Stimulated activated CD8-positive, alpha-beta memory T cell treated with anti-CD3 and anti-CD28 coated beads, Interleukin-2, amount 100 ng/mL, for 48 hours (primary cell): ENCODE results near the gene DOCK1.

ENCODE experiments used
- DNase-seq, 2 donors: peaks; one replicate each; pipeline ENCODE4 v3.0.0-alpha.2; 2020; ENCODE audit warnings: low read depth in 2 of 2

The DOCK1 gene

DNA sequence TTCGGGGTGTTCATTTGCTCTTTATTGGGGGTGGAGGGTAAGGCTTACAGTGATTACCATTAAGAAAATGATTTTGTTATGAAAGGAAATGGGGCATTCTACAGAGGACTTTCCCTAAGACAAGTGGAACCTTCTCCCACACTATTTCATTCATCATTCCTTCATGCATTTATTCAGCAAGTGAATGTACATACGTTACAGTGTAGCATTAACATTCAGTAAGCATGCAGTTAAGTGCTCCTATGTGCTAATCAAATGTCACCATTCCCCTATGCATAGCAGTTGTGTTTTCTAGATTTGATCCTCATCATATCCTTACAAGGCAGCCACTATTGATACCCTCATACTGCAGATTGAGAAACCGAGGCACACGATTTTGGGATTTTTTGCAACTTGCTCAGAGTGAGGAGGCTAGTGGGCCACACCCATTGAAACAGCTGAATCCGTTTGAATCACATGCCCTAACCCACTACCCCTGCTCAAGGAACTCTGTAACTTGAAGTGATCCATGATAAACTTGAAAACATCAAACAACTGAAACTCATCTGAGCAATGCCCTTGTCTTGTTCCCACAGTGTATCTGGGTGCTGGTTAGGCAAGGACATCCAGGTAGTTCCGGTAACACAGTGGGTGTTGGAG lies 274.5 kb downstream of the DOCK1 start:
- DNase-seq = no peak

DNA sequence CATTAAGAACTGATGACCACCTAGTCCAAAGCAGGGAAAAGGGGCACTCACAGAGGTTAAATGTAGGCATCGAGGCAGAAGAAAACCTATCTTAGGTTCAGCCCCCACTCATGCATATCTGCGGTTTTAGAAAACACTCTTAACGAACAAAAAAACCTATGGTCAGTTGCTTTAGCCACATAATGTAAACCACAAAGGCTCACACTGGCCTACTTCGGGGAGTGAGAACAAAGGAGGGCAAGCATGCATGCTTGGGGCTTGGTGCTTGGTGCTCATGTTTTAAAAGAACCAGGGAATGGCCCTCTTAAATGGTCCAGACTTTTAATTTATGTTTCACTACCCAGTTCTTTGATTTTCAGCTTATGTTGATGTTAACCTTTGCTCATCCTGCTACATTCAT lies 276.9 kb downstream of the DOCK1 start:
- no peak for DNase-seq

DNA sequence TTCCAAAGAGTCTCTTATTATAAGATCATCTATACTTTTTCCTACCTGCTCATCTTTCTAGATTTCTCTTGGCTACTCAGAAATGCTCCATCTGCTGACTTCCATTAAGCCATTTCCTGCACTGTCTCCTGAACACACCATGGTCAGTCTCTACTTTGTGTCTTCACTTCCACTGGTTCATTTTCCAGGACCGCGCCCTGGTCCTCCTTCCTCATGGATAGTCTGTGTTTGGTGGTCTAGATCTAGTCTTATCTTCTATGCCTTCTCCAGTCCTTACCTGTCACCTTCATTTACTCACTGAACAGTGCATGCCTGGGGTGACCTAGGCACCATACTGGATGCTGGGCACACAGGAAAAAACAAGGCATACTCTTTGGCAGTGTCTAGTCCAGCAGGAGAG lies 279.4 kb downstream of the DOCK1 start:
- DNase-seq = no peak

DNA sequence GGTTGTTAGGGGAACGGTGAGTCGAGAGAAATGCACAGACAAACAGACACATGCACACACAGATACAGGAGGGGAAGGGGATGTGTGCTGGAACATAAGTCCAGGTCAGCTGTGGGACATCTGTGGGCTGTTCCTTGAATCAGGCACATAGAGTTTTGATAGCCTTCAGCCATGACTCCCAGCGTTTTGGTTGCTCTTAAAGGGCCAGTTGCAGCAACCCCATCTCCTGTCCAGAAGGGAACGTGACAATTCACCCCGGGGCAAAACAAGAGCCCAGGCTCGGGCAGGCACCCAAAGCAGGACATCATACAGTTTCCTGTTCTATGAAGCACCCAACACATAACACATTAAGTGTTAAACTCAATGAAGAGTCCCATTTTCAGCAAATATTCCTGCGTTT lies 281.6 kb downstream of the DOCK1 start:
- DNase-seq = no peak

DNA sequence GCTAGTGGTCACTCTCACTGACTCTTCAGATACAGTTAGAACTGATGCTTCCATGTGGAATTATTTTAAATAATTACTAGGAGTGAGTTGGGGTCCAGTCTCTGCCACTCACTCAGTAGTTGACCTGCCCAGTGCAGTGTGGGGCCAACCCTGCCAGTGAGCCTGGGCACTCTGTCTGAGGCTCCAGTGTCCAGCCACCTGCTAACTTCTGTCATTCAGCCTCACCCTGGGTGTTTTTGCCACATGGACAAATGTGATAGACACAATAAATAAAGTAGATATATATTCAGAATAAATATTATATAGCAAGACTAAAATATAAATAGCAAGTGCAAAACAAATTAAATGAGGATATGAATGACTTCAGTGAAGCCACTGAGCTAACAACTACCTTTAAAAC lies 284.0 kb downstream of the DOCK1 start:
- DNase-seq = no peak

DNA sequence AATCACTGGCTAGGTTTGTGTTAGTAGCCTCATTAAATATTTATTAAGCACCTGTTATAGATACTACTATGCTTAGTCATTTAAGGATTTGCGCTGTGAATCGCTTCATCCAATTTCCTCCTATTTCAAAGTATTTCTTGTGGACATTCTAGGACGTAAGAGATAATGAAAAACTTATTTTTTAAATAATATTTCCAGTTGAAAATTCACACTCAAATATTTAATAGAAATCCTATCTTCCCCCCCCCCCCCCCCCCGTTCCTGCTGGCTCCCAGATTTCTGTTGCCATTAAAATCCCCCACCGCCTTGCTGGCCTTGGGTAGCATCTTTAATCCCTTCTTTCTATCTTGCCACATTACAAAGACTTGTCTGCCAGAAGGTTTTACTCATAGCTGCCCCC lies 285.2 kb downstream of the DOCK1 start:
- DNase-seq = no peak

DNA sequence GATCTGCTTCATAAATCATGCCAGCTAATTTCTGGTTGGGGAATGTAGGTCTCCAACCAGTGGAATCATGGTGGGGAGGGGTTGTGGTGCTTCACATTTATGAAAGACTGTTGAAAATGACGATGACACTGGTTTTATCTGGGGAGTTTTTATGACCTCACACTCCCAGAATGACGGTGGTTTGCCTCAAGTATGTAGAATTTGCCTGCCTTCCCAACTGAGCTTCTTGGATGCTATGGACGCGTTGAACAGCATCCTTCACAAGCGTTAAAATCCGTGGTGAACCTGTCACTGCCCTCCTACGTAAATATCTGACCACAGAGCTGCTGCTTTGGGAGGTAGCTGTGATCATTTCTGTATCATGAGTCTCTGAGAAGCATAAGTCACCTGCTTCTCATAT lies 287.9 kb downstream of the DOCK1 start:
- no peak for DNase-seq

DNA sequence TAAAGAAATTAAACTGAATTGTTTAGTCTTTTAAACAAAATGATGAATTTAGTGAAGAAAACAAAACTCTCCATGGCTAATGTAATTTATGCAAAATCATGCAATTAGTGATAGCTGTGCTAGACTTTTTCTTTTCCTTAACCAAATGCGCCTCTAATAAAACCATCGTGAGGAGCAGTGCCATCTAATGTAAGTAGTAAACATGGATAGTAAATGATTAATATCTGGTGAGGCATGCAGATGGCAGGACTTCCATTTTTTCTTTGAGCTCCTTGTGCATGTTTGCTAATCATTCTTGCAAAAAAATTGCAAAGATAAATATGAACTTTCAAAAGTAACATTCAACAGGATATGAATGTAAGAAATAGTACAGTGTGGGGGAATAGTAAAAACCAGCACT lies 288.9 kb downstream of the DOCK1 start:
- no peak for DNase-seq

DNA sequence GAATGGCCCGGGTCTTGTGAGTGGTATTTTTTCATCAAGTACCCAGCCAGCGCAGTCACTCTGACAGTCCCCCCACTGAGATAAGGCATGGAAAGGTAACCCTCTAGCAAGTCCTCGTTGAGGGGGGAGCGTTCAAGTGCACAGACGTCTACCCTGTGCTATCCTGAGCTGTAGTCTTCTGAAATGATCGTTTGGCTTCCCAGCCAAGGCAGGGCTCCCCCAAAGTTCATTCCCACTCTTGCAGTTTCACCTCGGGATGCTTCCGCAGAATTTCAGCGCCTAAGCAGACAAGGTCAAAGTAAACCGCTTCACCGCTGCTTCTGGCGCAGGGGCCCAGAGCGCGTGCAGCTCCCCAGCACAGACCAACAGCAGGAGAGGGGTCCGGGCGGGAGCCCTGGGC lies 289.4 kb downstream of the DOCK1 start:
- no peak for DNase-seq

DNA sequence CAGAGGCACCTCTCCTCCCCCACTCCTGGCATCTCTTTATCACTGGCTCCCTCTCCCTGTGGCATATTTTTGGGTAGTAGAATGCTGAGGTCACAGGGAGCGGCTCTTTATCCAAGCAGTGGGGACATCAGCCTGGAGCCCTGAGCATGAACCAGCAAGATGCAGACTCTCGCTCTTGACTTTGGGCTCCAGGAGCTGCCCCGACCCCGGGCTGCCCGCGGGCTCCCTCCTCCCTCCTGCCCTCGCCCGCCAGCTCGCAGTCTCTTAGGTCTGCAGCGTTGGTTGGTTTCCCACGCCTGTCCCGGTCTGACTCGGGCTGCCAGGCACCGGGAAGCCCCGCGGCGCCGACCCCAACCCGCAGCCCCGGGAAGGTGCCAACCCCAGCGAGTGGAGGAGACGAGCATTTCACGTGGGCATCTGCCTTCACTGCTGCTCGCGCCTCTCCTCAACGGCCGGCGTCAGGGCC lies 289.8 kb downstream of the DOCK1 start:
- DNase-seq = no peak

DNA sequence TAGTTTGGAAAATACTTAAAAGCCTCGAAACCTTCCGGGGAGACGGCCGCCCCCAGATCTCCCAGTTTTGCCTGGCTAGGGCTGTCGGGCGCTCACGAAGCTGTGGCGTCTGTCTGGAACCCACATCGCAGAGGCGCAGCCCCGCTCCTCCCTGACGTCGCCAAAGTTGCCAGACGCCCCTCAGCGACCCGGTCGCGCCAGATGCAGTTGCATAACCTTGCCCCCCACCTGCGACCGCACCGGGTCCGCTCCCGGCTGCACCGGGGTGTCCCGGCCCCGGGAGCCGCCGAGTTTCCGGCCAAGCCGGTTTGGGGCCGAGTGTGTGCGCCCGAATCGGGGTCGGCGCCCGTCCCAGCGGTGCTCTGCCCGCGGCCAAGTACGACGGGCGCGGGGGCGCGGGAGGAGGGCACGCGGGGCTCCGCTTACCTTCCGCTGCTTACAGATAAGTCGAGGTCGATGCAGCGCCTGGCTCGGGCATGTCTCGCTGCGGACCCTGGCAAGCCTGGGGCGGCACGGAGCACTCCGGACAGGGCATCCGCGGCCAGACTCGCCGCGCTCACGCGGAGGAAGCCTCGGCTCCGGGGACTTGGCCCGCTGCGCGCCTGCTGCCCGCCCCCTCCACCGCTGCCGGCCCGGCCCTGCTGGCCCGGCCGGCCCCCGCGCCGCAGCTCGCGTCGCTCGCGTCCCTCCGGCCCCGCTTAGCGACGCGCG lies 290.5 kb downstream of the DOCK1 start:
- DNase-seq = no peak

DNA sequence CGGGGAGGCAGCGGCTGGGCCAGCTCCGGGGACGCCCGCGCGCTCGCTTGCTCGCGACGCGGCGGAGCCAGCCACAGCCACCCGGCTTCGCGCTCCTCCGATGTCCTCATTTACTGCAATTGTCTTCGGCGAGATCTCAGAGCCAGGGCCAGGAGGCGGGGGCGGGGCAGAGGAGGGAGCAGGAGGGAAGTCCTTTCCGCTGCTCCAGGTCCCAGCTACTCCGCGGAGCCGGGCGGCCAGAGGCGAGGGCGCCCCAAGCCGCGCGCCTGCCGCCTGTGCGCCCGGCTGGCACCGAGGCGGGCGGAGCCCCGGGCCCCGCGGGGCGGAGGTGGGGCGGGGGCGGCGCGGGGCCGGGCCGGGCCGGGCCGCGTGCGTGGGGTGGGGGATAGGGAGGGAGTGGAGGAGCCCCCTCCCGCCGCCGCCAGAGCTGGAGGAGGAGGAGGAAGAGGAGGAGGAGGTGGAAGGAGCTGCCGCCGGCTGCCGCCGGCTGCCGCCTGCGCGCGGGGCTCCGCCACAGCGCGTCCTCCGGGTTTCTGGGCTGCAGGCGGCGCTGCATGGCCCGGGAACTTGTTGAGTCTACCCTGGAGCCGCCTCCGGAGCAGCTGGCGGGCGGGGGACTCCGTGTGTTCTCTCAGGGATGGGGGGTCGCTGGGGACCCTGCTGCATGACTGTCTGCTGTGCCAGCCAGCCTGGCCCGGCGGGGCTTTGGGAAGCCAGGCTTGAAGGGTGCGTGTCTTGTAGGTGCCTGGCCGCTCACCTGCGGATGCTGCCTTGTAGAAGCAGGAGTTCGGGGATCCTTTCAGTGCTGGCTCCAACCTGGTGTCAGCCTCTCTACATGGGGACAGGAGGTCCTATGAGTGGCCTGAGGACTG lies 291.3 kb downstream of the DOCK1 start, which contains the start of gene INSYN2A:
Gene INSYN2A (minus strand): TSS at position 310 of the 872 bp plus-strand sequence. CDS start 20,196 bp downstream, outside the sequence.
- no peak for DNase-seq

DNA sequence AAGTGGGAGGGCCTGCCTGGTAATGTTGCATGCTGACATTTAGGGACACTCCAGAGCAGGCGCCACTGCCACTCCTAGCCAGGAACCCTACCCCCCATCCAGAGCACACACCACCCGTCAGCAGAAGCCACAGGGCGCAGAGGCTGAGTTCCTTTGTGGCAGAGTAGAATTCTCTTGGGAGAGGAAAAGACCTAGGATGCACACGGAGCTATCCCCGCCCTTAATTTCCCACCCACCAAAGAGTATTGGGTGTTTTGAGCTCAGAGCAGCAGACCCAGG lies 291.9 kb downstream of the DOCK1 start:
- DNase-seq = no peak

DNA sequence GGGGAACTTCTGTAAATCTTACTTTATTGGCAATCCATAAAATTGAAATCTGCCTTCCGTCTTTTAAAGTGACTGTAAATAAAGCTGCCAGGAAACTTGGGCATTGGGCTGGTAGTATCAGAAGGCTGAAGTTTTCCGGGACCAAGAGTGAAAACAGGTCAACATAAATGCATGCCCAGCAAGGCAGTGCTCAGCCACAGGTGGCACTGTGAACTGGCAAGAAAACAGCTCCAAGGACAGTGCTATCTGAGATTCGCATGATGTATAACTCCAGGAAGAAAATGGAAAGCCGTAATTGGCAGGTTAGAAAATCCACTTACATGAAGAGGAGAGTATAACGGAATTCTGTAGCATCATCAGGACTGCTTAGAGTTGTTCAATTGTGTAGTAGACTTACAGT lies 293.1 kb downstream of the DOCK1 start:
- DNase-seq = no peak

DNA sequence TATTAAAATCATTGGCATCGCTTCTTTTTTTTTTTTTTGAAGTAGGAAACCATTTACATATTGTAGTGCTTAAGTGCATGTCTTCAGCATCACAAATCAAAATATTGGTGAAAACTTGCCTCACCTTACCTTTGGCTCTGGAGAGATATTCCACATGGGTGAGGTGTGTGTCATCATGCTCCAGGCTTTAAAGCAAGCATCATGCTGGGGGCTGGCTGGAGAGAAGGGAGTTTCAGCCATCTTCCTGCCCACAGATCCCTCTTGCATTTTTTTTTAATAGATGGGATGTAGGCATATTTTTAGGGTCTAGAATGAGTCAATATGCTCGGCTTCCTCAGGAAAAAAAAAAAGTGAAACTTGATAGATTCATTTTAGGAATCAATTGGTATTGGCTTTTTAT lies 293.5 kb downstream of the DOCK1 start:
- no peak for DNase-seq

DNA sequence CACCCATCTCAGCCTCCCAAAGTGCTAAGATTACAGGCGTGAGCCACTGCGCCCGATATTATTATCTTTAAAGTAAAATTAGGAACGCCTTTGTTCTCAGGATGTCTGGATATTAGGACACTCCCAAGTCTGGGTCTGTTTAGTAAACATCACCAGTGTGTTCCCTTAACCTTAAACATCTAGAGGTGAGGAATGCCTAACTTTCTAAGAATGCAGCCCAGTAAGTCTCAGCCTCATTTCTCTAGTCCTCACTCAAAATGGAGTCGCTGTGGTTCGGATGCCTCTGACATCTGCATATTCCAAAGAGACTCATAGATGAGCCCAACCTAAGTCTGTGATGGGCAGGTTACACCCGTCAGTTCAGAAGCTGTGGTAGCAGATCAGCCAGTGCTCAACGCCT lies 295.4 kb downstream of the DOCK1 start:
- no peak for DNase-seq

DNA sequence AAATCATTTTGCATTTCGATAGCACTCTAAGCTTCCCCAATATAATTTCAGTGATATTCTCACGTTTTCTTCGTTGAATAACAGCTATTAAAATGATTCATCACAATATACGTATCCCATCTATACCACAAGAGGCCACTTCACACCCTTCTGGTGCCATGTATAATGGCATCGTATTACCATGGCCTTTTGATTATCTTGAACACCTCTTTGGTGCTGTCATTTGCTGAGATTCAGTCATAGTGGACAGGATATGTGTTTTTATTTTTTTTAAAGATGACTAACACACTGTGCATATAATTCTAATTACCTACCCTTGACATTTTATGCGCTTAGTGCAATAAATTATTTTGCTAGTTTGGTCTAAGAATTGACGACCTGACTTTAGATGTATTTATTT lies 297.8 kb downstream of the DOCK1 start:
- no peak for DNase-seq

DNA sequence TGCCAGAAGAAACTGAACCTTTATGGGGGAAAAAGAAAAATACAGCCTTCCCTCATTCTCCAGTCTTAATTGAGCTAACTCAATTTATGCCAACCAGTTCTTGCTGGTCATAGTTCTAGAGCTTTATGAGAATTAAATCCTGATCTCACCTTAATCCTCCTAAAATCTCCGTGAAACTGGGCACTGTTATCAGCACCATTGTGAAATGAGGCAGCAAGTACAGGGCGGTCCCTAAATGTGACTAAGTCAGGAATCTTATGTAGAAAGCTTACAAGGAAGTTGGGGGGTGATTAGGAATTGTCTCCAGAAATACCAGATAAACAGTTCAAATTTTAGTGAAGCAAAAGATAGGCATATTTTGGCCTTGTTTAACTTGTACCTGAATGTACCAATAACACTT lies 301.9 kb downstream of the DOCK1 start:
- no peak for DNase-seq

DNA sequence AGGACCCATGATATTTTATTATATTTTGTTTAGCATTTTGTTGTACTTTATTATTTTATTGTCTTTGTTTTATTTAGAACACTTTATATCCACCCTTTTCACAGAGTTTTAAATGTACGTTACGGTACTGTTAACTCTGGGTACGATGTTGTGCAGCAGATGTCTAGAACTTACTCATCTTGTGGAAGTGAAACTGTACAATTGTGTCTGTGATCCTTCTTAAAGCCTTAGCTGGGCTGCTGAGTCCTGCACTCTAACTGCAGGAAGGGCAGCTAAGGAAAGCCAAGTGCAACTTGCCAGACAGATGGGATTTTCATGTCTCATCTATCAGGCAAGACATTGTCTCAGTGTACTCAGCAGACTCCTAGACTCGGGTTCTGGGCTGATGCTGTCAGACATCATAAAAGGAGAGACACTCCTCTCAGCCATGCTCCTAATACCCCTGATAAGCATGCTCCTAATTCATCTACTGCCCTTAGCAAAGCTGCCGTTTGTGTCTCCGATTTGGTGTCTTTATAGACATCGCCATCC lies 305.8 kb downstream of the DOCK1 start:
- DNase-seq = no peak

DNA sequence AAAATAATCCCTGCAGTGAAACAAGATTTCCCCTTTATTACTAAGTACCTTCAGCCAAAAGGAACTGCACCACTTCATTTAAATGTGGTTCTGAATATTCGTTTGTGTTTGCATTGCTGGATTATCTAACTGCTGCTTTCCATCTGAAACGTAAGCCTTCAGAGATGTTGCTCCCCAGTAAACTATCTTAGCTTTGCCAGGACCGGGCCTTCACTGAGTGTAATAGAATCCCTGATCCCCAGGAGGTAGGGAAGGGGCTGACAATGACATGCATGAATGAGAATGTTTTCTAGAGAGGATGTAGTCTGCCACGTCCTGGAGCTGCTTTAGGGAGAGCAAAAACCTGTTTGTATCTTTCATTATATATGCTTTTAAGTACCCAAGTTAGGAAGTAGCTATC lies 310.6 kb downstream of the DOCK1 start:
- DNase-seq = no peak

DNA sequence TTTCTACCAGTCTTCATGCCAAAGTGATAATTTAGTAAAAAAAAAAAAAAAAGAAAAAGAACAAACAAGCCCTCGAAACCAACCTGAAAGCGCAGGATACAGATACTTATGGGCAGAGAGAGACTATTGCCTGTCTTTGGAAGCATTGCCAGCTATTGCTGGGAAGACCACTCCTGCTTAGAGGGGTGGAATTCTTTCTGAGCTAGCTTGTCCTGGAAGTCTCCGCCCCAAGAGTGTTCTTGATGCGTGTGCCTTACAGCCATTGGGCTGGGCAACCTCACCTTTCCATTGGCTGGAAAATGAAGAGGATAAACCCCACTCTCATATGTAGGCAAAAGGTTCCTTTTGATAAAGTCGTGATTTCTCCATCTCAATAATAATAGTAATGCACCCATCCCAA lies 311.0 kb downstream of the DOCK1 start:
- no peak for DNase-seq

DNA sequence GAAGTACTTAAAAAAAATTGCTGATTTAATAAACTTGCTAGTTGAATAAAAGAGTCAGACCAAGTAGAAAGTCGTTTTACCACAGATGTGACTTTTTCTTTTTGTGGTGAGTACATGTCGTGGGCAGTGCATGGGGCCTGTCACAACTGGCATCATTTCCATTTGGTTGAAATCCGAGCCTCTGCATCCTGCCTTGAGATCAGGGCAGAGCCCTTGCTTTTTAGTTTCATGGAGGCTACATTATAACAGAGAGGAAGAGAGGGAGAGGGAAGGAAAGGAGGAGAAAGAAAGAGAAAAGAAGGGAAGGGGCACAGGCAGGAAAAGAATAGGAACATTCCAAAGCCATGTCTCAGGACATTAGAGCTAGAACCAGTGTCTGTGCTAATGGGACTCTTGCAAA lies 311.6 kb downstream of the DOCK1 start:
- DNase-seq = no peak

DNA sequence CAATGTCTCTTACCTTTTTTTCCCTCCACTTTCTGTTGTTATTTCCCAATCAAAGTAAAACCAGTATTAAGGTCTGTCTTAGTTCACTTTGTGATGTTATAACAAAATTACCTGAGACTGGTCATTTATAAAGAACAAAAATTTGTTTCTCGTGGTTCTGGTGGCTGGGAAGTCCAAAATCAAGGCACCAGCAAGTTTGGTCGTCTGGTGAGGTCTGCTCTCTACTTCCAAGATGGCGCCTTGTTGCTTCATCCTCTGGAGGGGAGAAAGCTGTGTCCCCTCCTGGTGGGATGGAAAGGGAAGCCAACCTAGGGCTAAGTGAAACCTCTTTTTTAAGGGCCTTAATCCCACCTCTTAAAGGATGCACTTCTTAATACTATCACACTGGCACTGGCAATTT lies 313.4 kb downstream of the DOCK1 start:
- no peak for DNase-seq
